ENCODE data around the gene SMIM14. TPM values are rescaled to one million over a fixed set of nuclear protein-coding genes. Genes with fewer than 3 reads are reported as not detected.

SMIM14 gene
- total and polyA plus RNA-seq, 9 of the 15 experiments (the other 6 are each of a cell fraction or from before 2014, with no cell fraction given), result 0.98 to 3.7 (median 2.2) TPM

GRCh38 chr4:39658756-39659155, 20.1 kb upstream of the SMIM14 start:
- WGBS (ENCODE audit: insufficient coverage, low coverage, missing lambda C conversion rate), result 31% methylated on average over 3 of the region's 3 CpGs
- intact Hi-C loops (cut with micrococcal nuclease) (loop anchor here (2.0 kb wide), 1 partner anchor 190 kb away; no protein-coding TSS in a partner anchor), in situ Hi-C loops (cut with MboI) (no loop called here)
- Histone ChIP-seq H3K79me2 (ENCODE audit: control insufficient read depth, insufficient read depth, low read length) (no peaks in the 10 kb centered on the region), H3K27me3 (ENCODE audit: control insufficient read depth in 2 of 2, insufficient read depth in 2 of 2, low read length in 2 of 2) (no peaks in the 10 kb centered on the region), H3K4me3 (no peak overlapping the region), H3K4me2 (ENCODE audit: insufficient read depth, low read length) (no peak overlapping the region), H3K36me3 (ENCODE audit: control insufficient read depth, insufficient read depth, low read length) (no peaks in the 10 kb centered on the region), H4K20me1 (replicated peaks; ENCODE audit: control insufficient read depth, insufficient read depth, low read length) (no peaks in the 10 kb centered on the region), H3K4me1 (replicated peaks in 1 of 2; ENCODE audit: control insufficient read depth in 2 of 2, insufficient read depth in 2 of 2, low read length in 2 of 2) (no peaks in the 10 kb centered on the region; a peak in 1 of 5 replicates), H2AFZ (ENCODE audit: low read depth, low read length) (no peak overlapping the region), H3K9me3 (replicated peaks; ENCODE audit: control insufficient read depth, insufficient read depth, low read depth, low read length) (no peaks in the 10 kb centered on the region), H3K27ac (ENCODE audit: extremely low read depth, low read depth, low read length) (no peak overlapping the region), H3K9me1 (ENCODE audit: control insufficient read depth, insufficient read depth, low read length) (no peaks in the 10 kb centered on the region), H3K9ac (ENCODE audit: insufficient read depth in 1 of 2, low read depth in 2 of 2, low read length in 2 of 2) (no peak overlapping the region)
- no peak for FAIRE-seq
- ChIA-PET POLR2A (interaction anchor here (0.7 to 1.3 kb wide), 2 partner anchors 15 to 49 kb away, joined by 3 read pairs; no protein-coding TSS in a partner anchor), CTCF (ENCODE audit: low intra/inter-chr PET ratio) (interaction anchor here (0.7 to 1.4 kb wide), 2 partner anchors 189 to 194 kb away, joined by 3 to 11 read pairs; no protein-coding TSS in a partner anchor)
- TF ChIP-seq RAD21 (CRISPR knock-in tag; conservative IDR thresholded peaks at IDR 0.05 in 1 of 2, IDR thresholded peaks at IDR 0.05 in 1 of 2), result peak in 1 of 2 experiments; percentile 63; a peak in 3 of 4 replicates
- peak; percentile 59; the same call in 1 of the 2 replicates for TF ChIP-seq REST (IDR thresholded peaks at IDR 0.05; ENCODE audit: borderline replicate concordance)
- no peak for TF ChIP-seq REST (CRISPR knock-in tag; IDR thresholded peaks at IDR 0.05; ENCODE audit: low read depth)
- no peak for TF ChIP-seq CBFA2T3 (IDR thresholded peaks at IDR 0.05)
- TF ChIP-seq CTCF (IDR thresholded peaks at IDR 0.05 in 2 of 3, conservative IDR thresholded peaks at IDR 0.05 in 1 of 3; ENCODE audit: insufficient read depth in 2 of 3, low read depth in 1 of 3, low read length in 3 of 3), result peak; percentile 7 to 56 (median 16); a peak in 2 of 6 replicates
- BruUV-seq (replicated peaks), result no TSS peak
- no peak for DNase-seq (ENCODE audit: extremely low read depth in 1 of 4, low spot score in 3 of 4)
- ATAC-seq, result no peak

All from K562 (cell line).